HG02763 (cell line): Measurements from ENCODE around the gene FMN1.

Source experiments
- ATAC-seq: cut with Tn5 transposase; IDR thresholded peaks from one replicate; pipeline ENCODE4 v1.9.1; 2021; ENCODE audit warnings: mild to moderate bottlenecking, moderate library complexity; ENCODE audit not compliant: unreplicated experiment

The FMN1 gene

GRCh38 chr15:33021806-33022389 lies 172.6 kb downstream of the FMN1 start:
- ATAC-seq: no peak

- ATAC-seq: no peak
Observed at GRCh38 chr15:33019354-33019981, 175.0 kb downstream of the FMN1 start.

- no peak for ATAC-seq
Observed at GRCh38 chr15:33016405-33017024, 178.0 kb downstream of the FMN1 start.

- no peak for ATAC-seq
Observed at GRCh38 chr15:33014586-33014985, 179.9 kb downstream of the FMN1 start.

GRCh38 chr15:33013827-33014445 lies 180.6 kb downstream of the FMN1 start:
- no peak for ATAC-seq

- ATAC-seq: no peak
Observed at GRCh38 chr15:33011976-33012375, 182.5 kb downstream of the FMN1 start.

GRCh38 chr15:33009603-33010002 lies 184.9 kb downstream of the FMN1 start:
- no peak for ATAC-seq

GRCh38 chr15:33009026-33009425 lies 185.5 kb downstream of the FMN1 start:
- ATAC-seq: no peak

- no peak for ATAC-seq
Observed at GRCh38 chr15:33008284-33008995, 186.1 kb downstream of the FMN1 start.

GRCh38 chr15:33007303-33007855 lies 187.1 kb downstream of the FMN1 start:
- no peak for ATAC-seq

- ATAC-seq: no peak
Observed at GRCh38 chr15:33005582-33005981, 188.9 kb downstream of the FMN1 start.

- no peak for ATAC-seq
Observed at GRCh38 chr15:33001926-33002325, 192.6 kb downstream of the FMN1 start.

- no peak for ATAC-seq
Observed at GRCh38 chr15:32998979-32999672, 195.4 kb downstream of the FMN1 start.

- no peak for ATAC-seq
Observed at GRCh38 chr15:32998182-32998581, 196.3 kb downstream of the FMN1 start.

- no peak for ATAC-seq
Observed at GRCh38 chr15:32994810-32995424, 199.6 kb downstream of the FMN1 start.

GRCh38 chr15:32993285-32993684 lies 201.2 kb downstream of the FMN1 start:
- no peak for ATAC-seq

GRCh38 chr15:32991619-32992111 lies 202.8 kb downstream of the FMN1 start:
- ATAC-seq: no peak

GRCh38 chr15:32990071-32990470 lies 204.4 kb downstream of the FMN1 start:
- ATAC-seq: no peak

- no peak for ATAC-seq
Observed at GRCh38 chr15:32987067-32987466, 207.4 kb downstream of the FMN1 start.

GRCh38 chr15:32986147-32986546 lies 208.4 kb downstream of the FMN1 start:
- ATAC-seq: no peak
